ENCODE results near the gene MB. TPM values are rescaled to one million over a fixed set of nuclear protein-coding genes. Genes with fewer than 3 reads are reported as not detected.

Gene MB
- total and polyA plus RNA-seq, 9 of the 15 experiments (the other 6 are each of a cell fraction or from before 2014, with no cell fraction given): not detected

- no peak for TF ChIP-seq AFF1 (IDR thresholded peaks at IDR 0.05; ENCODE audit: low read depth in 1 of 2, partially characterized antibody in 2 of 2)
- no peak for TF ChIP-seq USF2 (CRISPR knock-in tag; IDR thresholded peaks at IDR 0.05)
- TF ChIP-seq E2F3 (CRISPR knock-in tag; IDR thresholded peaks at IDR 0.05): no peak
- no peak for TF ChIP-seq ZC3H11A (IDR thresholded peaks at IDR 0.05; ENCODE audit: low read depth, low read length)
Observed at GRCh38 chr22:35558719-35559118, 58.4 kb downstream of the MB start (continued).

- ChIA-PET CTCF (ENCODE audit: low intra/inter-chr PET ratio) (no interaction called here), POLR2A (no interaction called here)
- H3K9me3 ChIP-seq (replicated peaks; ENCODE audit: control insufficient read depth, insufficient read depth, low read depth, low read length): no peaks in the 10 kb centered on the region; the same call in 1 of the 2 replicates
- no peak overlapping the region for H2AFZ ChIP-seq (ENCODE audit: low read depth, low read length)
- H3K27me3 ChIP-seq (ENCODE audit: control insufficient read depth in 2 of 2, insufficient read depth in 2 of 2, low read length in 2 of 2): peaks cover 8 to 49% of the 10 kb centered on the region in 2 experiments; a peak in 4 of 5 replicates
- in situ Hi-C loops (cut with MboI): no loop called here
- DNase-seq (ENCODE audit: extremely low read depth in 1 of 4, low spot score in 3 of 4) (no peak), ATAC-seq (no peak), FAIRE-seq (no peak)
- 8% methylated on average over 5 of the region's 5 CpGs for WGBS (ENCODE audit: insufficient coverage, low coverage, missing lambda C conversion rate)
- no peak overlapping the region for H3K4me3 ChIP-seq
- no peak overlapping the region for H3K27ac ChIP-seq (ENCODE audit: extremely low read depth, low read depth, low read length)
- no peaks in the 10 kb centered on the region for H3K9me1 ChIP-seq (ENCODE audit: control insufficient read depth, insufficient read depth, low read length)
- BruUV-seq (replicated peaks): no TSS peak
- intact Hi-C loops (cut with micrococcal nuclease): no loop called here
- H3K79me2 ChIP-seq (ENCODE audit: control insufficient read depth, insufficient read depth, low read length): no peaks in the 10 kb centered on the region
- H4K20me1 ChIP-seq (replicated peaks; ENCODE audit: control insufficient read depth, insufficient read depth, low read length): no peaks in the 10 kb centered on the region
- H3K9ac ChIP-seq (ENCODE audit: insufficient read depth in 1 of 2, low read depth in 2 of 2, low read length in 2 of 2): no peak overlapping the region
- H3K4me1 ChIP-seq (replicated peaks in 1 of 2; ENCODE audit: control insufficient read depth in 2 of 2, insufficient read depth in 2 of 2, low read length in 2 of 2): peaks cover 0 to 1% of the 10 kb centered on the region in 2 experiments; a peak in 2 of 5 replicates
- H3K36me3 ChIP-seq (ENCODE audit: control insufficient read depth, insufficient read depth, low read length): no peaks in the 10 kb centered on the region
- H3K4me2 ChIP-seq (ENCODE audit: insufficient read depth, low read length): no peak overlapping the region
- TF ChIP-seq CCNT2 (IDR thresholded peaks at IDR 0.05; ENCODE audit: borderline replicate concordance, extremely low read depth, insufficient read length, low read depth, low read length) (no peak), ZNF551 (CRISPR knock-in tag; IDR thresholded peaks at IDR 0.05) (no peak), TARDBP (IDR thresholded peaks at IDR 0.05) (no peak), ZNF217 (CRISPR knock-in tag; IDR thresholded peaks at IDR 0.05) (no peak), CEBPB (tag; IDR thresholded peaks at IDR 0.05) (no peak), TBL1XR1 (IDR thresholded peaks at IDR 0.05; ENCODE audit: low read length in 2 of 2) (no peak), U2AF2 (optimal IDR thresholded peaks at IDR 0.05; ENCODE audit: low read depth, low read length) (no peak), SPI1 (IDR thresholded peaks at IDR 0.05; ENCODE audit: borderline replicate concordance, low read depth, low read length) (no peak), TFAP4 (CRISPR knock-in tag; IDR thresholded peaks at IDR 0.05; ENCODE audit: borderline replicate concordance) (no peak), SNAPC5 (CRISPR knock-in tag; IDR thresholded peaks at IDR 0.05) (no peak)
Observed at GRCh38 chr22:35558031-35558430, 59.1 kb downstream of the MB start.
